ENCODE results near the gene EYA3.

GRCh38 chr1:27970401-27970800, 118.0 kb downstream of the EYA3 start:
- no peak for TF ChIP-seq CTCF (IDR thresholded peaks at IDR 0.05)
- no peak for TF ChIP-seq POLR2A (IDR thresholded peaks at IDR 0.05; ENCODE audit: low read depth)
- no peak for TF ChIP-seq EP300 (IDR thresholded peaks at IDR 0.05)
- TF ChIP-seq POLR2AphosphoS5 (IDR thresholded peaks at IDR 0.05), result no peak
